ENCODE results near the gene FBLN5.
"Not testable (repeated sequence)": the region's sequence is repeated elsewhere in the genome, so short reads cannot be mapped to it uniquely, and the experiment has no call there.

FBLN5 gene

DNA sequence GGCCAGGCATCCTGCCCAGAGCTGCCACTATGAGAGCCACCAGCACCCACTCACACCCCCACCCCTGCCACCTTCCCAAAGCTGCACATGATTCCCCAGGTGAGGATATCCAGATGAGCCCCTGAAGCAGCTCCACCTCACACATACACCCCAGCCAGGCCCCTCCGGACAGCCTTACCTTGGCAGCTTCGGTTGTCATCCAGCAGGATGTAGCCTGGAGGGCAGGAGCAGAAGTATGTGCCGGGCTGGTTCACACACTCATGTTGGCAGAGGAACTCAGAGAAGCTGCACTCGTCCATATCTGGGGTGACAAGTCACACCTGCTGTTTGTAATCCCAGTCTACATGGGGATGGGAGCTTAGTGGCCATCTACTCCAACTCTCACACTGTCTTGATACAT lies 64.7 kb downstream of the FBLN5 start:
- no peak for DNase-seq

DNA sequence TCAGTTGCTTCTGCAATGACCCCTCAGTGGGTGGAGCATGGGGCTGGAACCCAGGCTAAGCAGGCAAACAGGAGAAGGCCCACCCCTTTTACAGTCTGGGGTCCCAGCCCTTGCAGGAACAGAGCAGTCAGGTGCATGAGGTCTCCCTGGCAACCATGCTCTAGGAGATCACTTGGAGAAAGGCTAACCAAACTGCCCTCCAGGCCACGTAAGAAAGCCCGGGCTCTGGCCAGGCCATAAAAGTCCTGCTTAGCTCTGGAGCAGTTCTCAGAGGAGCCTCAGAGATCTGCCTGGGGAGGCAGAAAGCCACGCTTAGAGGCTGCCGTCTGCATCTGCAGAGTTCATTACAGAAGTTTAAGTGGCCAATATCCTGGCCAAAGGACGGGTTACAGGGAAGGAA lies 65.1 kb downstream of the FBLN5 start:
- no peak for DNase-seq

DNA sequence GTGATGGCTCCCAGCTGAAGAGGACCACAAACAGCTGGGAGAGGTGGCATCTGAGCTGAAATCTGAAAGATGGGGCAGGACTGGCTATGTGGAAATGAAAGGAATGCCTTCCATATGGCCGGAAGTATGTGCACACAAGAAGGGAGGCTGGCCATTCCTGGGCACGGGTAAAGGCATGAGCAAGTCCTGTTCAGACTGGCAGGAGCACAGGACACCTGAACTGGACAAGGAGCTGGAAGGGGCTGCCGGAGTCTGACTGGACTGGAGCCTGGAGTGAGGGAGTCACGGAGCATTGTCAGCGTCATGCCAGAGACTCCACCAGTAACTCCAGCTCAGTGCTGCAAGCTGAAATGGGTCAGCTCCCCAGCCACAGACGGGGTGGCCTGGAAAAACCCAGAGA lies 68.3 kb downstream of the FBLN5 start:
- no peak for DNase-seq

DNA sequence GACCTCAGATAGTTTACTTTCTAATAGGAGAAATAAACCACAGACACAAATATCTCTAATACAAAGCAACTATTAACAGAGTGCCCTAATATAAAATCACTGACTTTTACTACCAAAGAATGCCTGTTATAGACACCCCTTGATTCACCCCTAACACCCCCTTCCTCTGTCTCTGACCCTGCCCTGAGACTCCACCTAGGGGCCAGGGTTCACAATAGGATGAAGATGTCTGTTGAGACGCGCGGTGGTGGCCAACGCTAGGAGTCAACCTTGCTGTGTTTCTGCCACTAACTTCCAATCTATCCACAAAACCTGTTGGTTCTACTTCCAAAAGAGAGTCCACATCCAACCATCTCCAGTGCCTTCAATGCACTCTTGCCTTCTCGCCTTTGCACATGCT lies 69.2 kb downstream of the FBLN5 start:
- no peak for DNase-seq

DNA sequence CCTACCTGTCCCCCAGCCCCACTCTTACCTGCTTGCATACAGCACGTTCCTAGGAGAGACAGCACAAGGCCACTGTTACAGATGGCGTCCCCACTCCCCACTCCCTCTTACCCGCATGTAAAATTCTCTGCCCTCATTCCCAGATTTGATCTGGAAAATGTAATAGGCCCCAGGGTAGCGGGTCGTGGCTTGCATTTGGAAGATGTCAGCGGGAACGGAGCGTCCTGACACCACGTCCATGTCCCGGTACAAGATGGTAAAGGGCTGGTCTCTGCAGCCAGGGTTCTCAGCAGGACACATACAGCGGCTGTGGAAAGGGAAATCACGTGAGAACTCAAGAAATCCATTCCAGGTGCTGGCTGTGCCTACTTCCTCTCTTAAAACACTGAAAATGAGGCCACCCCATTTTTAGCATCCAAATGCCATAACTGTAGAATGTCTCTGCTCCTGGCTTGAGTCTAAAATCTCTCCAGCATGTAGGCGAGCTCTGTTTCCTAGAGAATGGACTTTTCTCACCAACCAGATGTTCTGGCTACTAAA lies 70.0 kb downstream of the FBLN5 start:
- no peak for DNase-seq

DNA sequence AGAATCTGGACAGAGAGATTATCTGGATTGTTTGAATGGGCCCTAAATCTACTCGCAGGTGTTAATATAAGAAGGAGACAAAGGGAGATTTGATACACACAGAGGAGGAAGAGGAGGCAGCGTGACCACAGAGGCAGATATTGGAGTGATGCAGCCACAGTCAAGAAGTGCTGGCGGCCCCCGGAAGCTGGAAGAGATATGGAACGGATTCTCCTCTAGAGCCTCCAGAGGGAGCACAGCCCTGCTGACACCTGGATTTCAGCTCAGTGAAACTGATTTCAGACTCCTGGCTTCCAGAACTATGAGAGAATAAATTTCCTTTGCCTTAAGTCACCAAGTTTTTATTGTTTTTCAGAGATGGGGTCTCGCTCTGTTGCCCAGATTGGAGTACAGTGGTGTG lies 71.0 kb downstream of the FBLN5 start:
- no peak for DNase-seq

DNA sequence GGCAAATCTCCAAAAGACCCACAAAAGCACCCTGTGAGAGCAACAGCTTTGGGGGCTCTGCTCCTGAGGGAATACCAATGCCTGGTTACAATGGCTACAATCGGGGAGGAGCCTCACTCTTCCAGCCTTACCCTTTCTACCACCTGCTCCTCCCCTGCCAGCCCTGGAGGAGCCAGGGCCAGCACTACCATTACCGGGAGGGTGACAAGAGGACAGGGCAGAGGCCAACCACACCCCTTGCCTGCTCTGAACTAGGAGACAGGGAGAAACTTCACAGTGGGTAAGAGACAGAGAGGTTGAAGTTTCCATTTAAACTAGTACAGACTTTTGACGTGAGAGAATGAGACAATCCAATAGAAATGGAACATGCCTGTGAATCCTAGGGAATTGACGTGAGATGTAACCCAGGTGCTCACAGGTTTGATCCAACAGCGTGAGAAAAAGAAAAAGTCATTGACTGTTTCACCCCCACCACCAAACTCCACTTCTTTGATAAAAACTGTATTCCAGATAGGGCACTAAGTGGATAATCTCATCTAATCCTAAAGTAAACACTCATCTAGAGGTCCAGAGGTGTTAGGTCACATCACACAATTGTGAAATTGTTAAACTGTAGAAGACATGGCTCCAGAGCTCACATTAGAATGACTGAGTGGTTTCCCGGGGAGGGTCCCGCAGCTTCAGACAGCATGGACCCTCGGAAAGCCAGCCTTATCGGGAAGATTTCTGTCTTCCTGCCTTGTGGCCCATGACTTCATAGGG lies 71.8 kb downstream of the FBLN5 start:
- no peak for DNase-seq

DNA sequence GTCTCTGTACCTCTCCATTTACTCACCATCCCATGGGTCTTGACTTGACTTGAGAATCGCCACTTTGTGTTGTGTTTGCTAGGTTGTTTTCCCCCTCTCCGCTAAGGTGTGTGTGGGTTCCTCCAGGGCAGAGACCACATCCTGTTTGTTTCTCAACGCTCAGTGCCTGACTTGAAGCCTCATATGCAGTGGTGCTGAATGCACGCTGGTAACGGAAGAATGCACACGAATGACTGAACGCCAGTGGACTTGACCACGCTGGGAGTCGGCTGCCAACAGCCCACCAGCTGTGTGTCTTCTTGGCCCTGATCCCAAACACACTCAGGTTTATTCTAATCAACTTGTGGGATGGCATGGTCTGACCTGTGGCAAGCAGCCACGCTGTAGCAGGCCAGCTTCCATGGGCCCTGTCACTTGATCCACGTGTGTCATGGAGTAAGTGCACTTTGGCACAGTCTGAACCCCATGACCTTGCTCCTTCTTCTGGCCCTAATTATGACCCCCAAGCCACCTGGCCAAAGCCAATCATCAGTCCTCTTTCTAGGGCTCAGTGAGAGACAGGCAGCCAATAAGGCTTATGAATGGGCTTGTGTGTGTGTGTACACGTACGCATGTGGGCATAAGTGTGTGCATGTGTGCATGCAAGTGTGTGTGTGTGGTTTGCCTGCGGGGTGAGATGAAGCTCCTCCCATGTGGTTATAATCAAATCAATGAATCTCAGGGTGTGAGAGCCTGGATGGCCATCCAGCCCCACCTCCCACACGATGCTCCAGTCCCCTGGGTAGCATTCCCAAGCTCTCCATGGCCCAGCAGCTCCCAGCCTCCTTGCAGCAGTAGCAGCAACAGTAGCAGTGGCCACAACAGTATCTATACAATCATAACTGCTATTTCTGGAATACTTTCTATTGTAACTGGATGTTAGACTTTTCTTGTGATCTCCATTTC lies 73.8 kb downstream of the FBLN5 start:
- no peak for DNase-seq

DNA sequence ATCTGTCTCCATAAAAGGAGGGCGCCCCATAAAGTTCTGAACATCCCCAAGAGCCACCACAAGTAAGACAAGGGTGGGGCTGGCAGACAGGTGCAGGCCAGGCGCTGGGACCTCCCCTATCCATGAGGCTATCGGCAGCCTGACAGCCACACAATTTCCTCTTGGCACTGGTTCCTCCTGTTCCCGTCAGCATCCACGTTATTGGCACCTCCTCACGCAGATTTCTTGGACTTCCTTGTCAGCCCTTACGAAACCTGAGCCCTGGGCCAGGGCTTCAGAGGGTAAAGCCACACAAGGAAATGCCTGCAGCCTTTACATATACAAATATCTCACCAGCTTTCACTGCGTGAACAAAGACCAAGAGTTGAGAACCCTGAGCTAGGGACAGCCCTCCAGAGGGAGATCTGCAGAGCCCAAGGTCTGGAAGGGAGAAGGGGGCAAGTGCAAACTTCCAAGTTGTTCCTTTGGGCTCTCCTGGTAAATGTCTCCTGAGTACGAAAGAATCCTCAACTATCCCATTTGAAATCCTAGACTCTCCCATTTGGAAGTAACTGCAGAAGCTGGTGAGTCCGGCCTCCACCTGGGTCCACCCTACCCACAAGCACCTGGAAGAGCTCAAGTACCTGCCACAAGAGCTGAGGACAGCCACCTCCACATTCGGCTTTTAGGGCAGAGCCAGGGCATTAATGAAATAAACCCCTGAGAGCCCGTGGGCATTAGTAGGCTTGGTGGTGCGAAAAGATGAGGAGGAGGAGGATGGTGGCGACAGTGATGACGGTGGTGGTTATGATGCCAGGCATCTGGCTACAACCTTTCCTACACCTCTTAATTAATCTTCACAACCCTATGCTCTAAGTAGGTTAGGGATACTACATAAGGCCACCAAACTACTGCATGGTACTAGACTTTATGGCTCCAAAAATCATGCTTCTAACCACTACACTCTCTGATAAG lies 74.7 kb downstream of the FBLN5 start:
- DNase-seq: no peak

DNA sequence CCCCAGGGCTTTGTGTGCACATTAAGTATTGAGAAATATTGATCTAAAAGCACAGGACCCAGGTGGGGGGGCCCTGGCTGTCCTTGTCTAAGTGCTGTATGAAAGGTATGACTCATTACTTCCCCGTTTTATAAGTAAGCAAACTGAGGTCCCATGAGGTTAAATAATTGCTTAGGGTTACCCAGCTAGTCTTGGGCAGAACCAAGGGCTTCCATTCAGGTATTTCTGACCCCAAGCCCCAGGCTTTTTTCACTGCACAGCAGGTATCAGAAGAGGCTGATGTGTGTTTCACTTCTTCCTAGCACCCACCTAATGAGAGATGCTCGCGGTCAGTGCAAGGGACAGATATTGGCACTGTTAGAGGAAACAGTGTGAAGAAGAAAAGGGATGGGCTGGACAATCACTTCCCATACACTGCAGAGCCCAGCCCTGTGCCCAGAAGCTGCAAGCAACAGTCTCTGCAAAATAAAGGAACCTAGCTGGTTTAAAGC lies 75.4 kb downstream of the FBLN5 start:
- DNase-seq: no peak

DNA sequence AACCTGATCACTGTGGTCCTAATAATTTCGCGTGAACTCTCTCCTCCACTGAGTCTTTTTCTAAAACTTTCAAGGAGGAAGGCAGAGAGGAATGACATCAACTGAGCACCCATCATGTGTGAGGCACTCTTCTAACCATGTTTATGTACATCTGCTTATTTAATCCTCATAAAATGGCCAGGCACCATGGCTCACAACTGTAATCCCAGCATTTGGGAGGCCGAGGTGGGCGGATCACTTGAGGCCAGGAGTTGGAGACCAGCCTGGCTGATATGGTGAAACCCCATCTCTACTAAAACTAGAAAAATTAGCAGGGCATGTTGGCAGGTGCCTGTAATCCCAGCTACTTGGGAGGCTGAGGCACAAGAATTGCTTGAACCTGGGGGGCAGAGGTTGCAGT lies 76.1 kb downstream of the FBLN5 start:
- not testable (repeated sequence) for DNase-seq

DNA sequence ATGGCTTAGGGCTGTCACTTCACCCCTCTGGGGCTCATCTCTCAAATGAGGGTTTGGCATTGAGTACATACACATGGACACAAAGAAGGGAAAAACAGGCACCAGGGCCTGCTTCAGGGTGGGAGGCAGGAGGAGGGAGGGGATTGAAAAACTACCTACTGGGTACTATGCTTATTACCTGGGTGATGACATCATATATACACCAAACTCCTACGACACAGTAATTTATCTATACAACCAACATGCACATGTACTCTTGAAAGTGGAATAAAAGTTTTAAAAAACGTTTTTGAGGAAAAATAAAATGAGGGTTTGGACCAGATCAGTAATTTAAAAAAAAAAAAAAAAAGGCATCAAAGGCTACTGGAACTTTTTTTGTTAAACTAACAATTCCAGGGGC lies 76.6 kb downstream of the FBLN5 start:
- no peak for DNase-seq

DNA sequence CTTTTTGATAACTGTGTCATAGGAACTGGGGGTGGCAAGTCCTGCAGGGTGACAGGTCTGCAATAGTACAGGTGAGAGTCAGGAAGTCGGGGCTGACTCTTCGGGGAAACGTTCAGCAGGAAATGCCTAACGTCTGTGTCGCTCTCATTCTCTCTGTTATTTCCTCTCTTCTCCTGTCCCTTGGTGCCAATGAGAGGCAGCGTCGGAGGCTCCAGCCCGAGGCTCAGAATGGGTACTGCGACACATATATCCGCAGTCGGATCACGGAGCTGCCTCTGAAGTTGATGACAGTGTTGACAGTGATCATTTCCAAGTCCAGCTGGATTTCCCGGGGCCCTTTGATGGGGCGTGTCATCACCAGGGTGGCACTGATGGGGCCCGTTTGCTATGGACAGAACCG lies 77.5 kb downstream of the FBLN5 start:
- peak in 1 of 2 experiments; percentile 44 for DNase-seq

DNA sequence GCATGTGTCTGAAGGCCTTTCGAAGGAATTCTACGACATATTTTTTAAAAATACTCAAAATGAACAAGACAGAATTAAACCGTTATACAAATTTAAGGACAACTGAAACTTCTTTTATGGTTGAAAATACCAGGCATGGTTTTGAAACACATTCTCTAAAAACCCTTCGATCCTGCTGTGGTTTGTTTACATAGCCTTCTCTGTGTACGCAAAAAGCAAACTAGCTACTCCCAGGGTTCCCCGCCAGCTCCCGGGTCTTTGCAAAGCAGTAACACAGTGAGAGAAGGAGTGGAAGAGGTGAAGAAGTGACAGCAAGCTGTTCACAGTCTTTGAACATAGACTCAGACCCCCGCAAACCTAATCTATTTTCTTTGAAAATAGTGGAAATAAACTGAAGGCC lies 77.9 kb downstream of the FBLN5 start:
- DNase-seq: no peak

DNA sequence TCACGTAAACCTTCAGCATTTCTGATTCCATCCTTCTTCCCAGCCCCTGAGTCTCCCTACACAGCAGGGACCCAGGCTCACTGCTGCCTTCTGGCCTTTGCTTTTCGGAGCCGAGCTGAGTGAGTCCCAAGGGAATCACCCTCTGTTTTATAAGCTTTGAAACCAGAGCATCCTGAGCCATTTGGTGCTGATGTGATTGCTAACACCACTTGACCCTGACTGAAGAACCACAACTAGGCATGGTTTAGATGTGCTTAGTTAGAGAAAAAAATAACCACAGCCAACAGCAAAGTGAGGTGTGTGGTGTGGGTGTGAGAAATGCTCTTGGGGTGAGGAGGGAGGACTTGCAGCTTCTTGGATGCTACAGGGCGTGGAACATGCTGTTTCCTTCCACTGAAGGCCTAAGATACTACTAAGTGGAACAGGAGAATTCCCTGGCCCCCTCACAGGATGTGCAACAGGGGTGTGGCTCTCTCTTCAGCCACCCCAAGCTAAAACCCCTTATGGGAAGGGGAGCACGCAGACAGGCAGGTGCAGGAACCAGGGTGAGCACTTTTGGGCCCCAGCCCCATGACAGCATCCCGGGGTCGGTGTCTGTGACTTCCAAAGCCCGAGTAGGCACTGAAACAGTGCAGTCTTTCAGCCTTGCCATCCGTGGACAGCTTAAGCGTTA lies 80.0 kb downstream of the FBLN5 start, which contains the start of gene TC2N:
TC2N (minus strand) TSS at position 221 of the 673 bp plus-strand sequence. CDS start 53,767 bp downstream, outside the sequence.
- DNase-seq: no peak

DNA sequence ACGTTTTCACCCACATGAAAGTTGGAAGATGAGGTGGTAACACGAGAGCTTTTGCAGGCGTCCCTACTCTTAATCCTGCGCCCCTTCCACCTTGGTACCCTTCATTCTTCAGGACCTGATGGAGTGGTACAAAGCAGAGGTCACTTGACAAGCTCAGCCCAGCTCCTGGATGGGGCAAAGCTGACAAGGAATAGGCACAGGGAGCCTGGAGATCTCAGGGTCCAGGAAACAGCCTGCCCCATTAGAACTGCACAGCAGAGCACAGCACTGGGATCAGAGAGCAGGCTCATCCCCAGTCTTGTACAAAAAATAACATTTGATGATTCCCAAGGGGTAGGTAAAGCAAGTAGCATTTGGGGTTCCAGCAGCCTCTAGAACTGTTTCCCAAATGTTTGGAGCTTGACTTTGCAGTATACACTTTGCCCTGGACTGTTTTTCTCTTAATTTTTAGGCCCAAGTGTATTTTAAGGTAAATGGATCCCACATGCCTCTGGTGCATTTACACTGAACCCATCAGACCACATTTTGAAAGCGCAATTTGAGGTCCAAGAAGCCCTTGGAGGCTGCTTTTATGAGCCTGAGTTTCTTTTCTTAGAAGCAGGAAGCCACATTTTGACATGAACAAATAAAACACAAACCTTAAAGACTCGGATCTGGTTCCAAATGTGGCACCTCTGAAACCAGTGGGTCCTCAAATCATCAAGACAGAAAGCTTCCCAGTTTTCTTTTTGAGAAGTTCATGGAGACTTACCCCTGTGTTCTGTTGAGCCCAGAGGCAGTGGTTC lies 80.8 kb downstream of the FBLN5 start:
- no peak for DNase-seq

DNA sequence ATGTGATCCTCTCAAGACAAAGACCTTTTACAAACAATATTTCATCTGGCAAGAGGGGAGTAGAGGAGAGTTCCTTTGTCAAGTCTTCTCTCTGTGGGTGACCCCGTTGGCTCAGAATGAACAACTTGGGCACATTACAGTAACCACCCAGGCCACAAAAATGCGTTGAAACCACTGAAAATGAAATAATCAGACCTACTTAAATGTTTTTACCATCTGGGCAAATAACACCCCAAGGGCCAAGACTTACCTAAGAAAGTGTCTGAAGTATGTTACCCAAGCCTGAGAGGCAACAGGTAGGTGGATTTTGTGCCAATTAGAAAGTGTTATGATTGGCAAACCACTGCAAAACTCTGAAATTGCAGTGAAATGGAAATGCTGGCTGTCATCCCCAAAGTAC lies 81.4 kb downstream of the FBLN5 start:
- no peak for DNase-seq

DNA sequence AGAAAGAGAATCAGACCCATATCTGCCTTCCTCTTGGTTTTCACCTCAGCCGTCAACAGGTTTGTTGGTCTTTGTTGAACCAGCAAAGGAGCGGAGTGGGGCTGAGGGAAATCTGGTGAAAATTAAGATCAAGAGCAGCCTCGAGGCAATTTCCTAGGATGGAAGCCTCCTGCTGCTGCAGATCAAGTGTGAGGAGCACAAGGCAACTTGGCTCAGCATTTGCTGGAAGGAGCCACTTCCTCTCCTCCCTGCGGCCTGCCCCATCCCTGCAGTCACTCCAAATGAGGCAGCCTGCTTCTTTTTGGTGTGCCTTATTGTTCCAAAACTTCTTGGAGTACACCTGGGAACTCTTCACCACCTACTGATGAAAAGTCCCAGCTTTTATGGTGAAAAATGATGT lies 85.1 kb downstream of the FBLN5 start:
- no peak for DNase-seq

DNA sequence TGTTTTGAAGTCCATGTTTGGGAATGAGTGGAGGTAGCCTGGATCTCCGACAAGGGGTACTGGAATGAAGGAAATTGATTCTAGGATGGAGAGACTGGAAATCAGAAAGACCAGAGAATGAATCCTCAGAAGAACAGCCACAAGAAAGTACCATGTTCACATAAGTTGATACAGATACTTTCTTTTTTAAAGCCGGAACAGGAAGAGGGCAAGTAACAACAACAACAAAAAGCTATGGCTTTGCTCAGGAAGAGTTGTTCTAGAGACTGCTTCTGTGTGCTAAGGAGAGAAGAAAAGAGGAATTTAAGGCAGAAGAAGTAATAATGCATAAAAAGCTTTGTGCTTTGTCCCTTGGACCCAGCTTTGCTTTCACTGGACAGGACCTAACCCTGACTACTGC lies 86.4 kb downstream of the FBLN5 start:
- no peak for DNase-seq

DNA sequence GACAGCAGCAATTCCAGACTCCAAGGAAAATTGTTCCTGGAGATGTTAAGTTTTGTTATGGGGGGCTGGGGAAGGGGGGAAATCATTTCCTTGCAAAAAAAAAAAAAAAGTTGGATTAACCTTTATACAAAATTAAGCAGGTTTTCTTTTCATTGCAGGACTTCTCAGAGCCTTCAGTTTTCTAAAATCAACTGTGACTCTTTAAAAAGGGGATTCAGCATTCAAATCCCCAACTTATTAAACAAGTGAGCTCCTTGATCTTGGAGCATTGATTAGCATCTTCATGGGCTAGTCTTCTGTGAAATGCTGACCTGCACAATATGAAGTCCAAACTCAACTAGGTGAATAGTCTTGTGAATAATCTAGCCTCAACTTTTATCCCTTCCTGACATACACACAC lies 87.3 kb downstream of the FBLN5 start:
- no peak for DNase-seq

Measured in SW 1271 (cell line).